Activated naive CD4-positive, alpha-beta T cell treated with anti-CD3 and anti-CD28 coated beads, Interleukin-2, amount 10 ng/mL, durations not matched to agents 7 days and 5 days (primary cell): ENCODE data around the gene LRRC57.

Experiments
- CTCF ChIA-PET: fragments of 350-600 bp; sonication (Branson Sonifier 250); formaldehyde crosslinking; loops from one replicate; lab custom pipeline; 2021; ENCODE audit warnings: antibody characterized with exemption; lab: Charles Lee
- DNase-seq: peaks from one replicate; pipeline ENCODE4 v3.0.0-alpha.2; 2020
- H3K27ac Mint-ChIP-seq: one replicate; pipeline ENCODE4 v1.8.0; 2021; ENCODE audit warnings: mild to moderate bottlenecking, moderate library complexity, mixed read lengths
- H3K27me3 Mint-ChIP-seq: one replicate; pipeline ENCODE4 v1.8.0; 2021; ENCODE audit warnings: mild to moderate bottlenecking, mixed read lengths
- H3K36me3 Mint-ChIP-seq: one replicate; pipeline ENCODE4 v1.8.0; 2021; ENCODE audit warnings: mixed read lengths
- H3K4me1 Mint-ChIP-seq: one replicate; pipeline ENCODE4 v1.8.0; 2021; ENCODE audit warnings: mixed read lengths
- H3K4me3 Mint-ChIP-seq: one replicate; pipeline ENCODE4 v1.8.0; 2021; ENCODE audit warnings: mild to moderate bottlenecking, moderate library complexity, mixed read lengths
- H3K9me3 Mint-ChIP-seq: one replicate; pipeline ENCODE4 v1.8.0; 2021; ENCODE audit warnings: mixed read lengths

LRRC57 gene

GRCh38 chr15:42548249-42549031, at the start of gene LRRC57, which contains the start of gene HAUS2:
Gene LRRC57 (minus strand): TSS chr15:42548793. CDS start chr15:42548434, 359 bp downstream.
Gene HAUS2 (plus strand): TSS chr15:42548838. CDS start chr15:42548873, 35 bp downstream.
- peaks cover 66% of the 10 kb centered on the region for H3K4me1 Mint-ChIP-seq
- CTCF ChIA-PET = interaction anchor here (1.0 to 1.3 kb wide), 2 partner anchors 27 to 97 kb away, joined by 3 read pairs; partner anchors contain the start of gene STARD9

GRCh38 chr15:42595626-42596240, 47.1 kb upstream of the LRRC57 start:
- no peaks in the 10 kb centered on the region for H3K4me1 Mint-ChIP-seq
- H3K27ac Mint-ChIP-seq = no peak overlapping the region
- peaks cover 10% of the 10 kb centered on the region for H3K36me3 Mint-ChIP-seq
- CTCF ChIA-PET = no interaction called here
- H3K9me3 Mint-ChIP-seq = no peaks in the 10 kb centered on the region
- no peaks in the 10 kb centered on the region for H3K27me3 Mint-ChIP-seq
- DNase-seq = no peak
- H3K4me3 Mint-ChIP-seq = no peak overlapping the region

More at GRCh38 chr15:42548249-42549031, at the start of gene LRRC57, which contains the start of gene HAUS2:
- no peaks in the 10 kb centered on the region for H3K9me3 Mint-ChIP-seq
- H3K4me3 Mint-ChIP-seq = peak within 1 kb of the TSS; percentile 90
- H3K27me3 Mint-ChIP-seq = peaks cover 4% of the 10 kb centered on the region
- DNase-seq = peak; percentile 92
- peak within 1 kb of the TSS; percentile 96 for H3K27ac Mint-ChIP-seq
- peaks cover 40% of the 10 kb centered on the region for H3K36me3 Mint-ChIP-seq

- Mint-ChIP-seq H3K27me3 (no peaks in the 10 kb centered on the region), H3K36me3 (peaks cover 3% of the 10 kb centered on the region), H3K4me1 (no peaks in the 10 kb centered on the region), H3K9me3 (no peaks in the 10 kb centered on the region), H3K4me3 (no peak overlapping the region), H3K27ac (no peak overlapping the region)
- no peak for DNase-seq
- CTCF ChIA-PET = no interaction called here
Measured at GRCh38 chr15:42594095-42594494, 45.5 kb upstream of the LRRC57 start.

GRCh38 chr15:42593143-42593542, 44.5 kb upstream of the LRRC57 start:
- no peaks in the 10 kb centered on the region for H3K4me1 Mint-ChIP-seq
- no peak overlapping the region for H3K27ac Mint-ChIP-seq
- no peak overlapping the region for H3K4me3 Mint-ChIP-seq
- H3K9me3 Mint-ChIP-seq = no peaks in the 10 kb centered on the region
- CTCF ChIA-PET = interaction anchor here (0.9 kb wide), 1 partner anchor 15 kb away, joined by 4 read pairs; no protein-coding TSS in a partner anchor
- DNase-seq = no peak
- peaks cover 3% of the 10 kb centered on the region for H3K36me3 Mint-ChIP-seq
- no peaks in the 10 kb centered on the region for H3K27me3 Mint-ChIP-seq

GRCh38 chr15:42592716-42593115, 44.1 kb upstream of the LRRC57 start:
- Mint-ChIP-seq H3K4me1 (no peaks in the 10 kb centered on the region), H3K9me3 (no peaks in the 10 kb centered on the region), H3K27ac (no peak overlapping the region), H3K4me3 (no peak overlapping the region), H3K36me3 (peaks cover 4% of the 10 kb centered on the region), H3K27me3 (no peaks in the 10 kb centered on the region)
- CTCF ChIA-PET = interaction anchor here (0.9 kb wide), 1 partner anchor 15 kb away, joined by 4 read pairs; no protein-coding TSS in a partner anchor
- DNase-seq = no peak

GRCh38 chr15:42591238-42591934, 42.8 kb upstream of the LRRC57 start:
- no peak for DNase-seq
- Mint-ChIP-seq H3K27me3 (no peaks in the 10 kb centered on the region), H3K9me3 (no peaks in the 10 kb centered on the region), H3K4me1 (no peaks in the 10 kb centered on the region), H3K4me3 (no peak overlapping the region), H3K27ac (no peak overlapping the region), H3K36me3 (peaks cover 4% of the 10 kb centered on the region)
- CTCF ChIA-PET = interaction anchor here (0.7 to 1.4 kb wide), 6 partner anchors 8 to 300 kb away, joined by 3 to 5 read pairs (median 4); partner anchors contain the start of gene STARD9

GRCh38 chr15:42590619-42591237, 42.1 kb upstream of the LRRC57 start:
- Mint-ChIP-seq H3K36me3 (peaks cover 8% of the 10 kb centered on the region), H3K27me3 (no peaks in the 10 kb centered on the region), H3K27ac (no peak overlapping the region), H3K4me1 (no peaks in the 10 kb centered on the region), H3K4me3 (no peak overlapping the region), H3K9me3 (no peaks in the 10 kb centered on the region)
- CTCF ChIA-PET = interaction anchor here (0.7 to 1.4 kb wide), 4 partner anchors 10 to 382 kb away, joined by 3 to 4 read pairs (median 3); partner anchors contain the start of gene STARD9
- DNase-seq = no peak

GRCh38 chr15:42584031-42584765, 35.6 kb upstream of the LRRC57 start:
- no peak for DNase-seq
- Mint-ChIP-seq H3K27me3 (peaks cover 28% of the 10 kb centered on the region), H3K4me1 (peaks cover 31% of the 10 kb centered on the region), H3K9me3 (no peaks in the 10 kb centered on the region), H3K36me3 (peaks cover 9% of the 10 kb centered on the region), H3K27ac (no peak overlapping the region), H3K4me3 (no peak overlapping the region)
- CTCF ChIA-PET = no interaction called here

- H3K9me3 Mint-ChIP-seq = no peaks in the 10 kb centered on the region
- H3K4me1 Mint-ChIP-seq = peaks cover 39% of the 10 kb centered on the region
- H3K27ac Mint-ChIP-seq = no peak overlapping the region
- H3K36me3 Mint-ChIP-seq = peaks cover 8% of the 10 kb centered on the region
- CTCF ChIA-PET = interaction anchor here (1.1 to 1.3 kb wide), 2 partner anchors 9 to 26 kb away, joined by 3 to 5 read pairs; no protein-coding TSS in a partner anchor
- H3K27me3 Mint-ChIP-seq = peaks cover 41% of the 10 kb centered on the region
- H3K4me3 Mint-ChIP-seq = no peak overlapping the region
- DNase-seq = no peak
Measured at GRCh38 chr15:42582569-42583375, 34.2 kb upstream of the LRRC57 start.

GRCh38 chr15:42581272-42581730, 32.7 kb upstream of the LRRC57 start:
- peaks cover 52% of the 10 kb centered on the region for H3K4me1 Mint-ChIP-seq
- H3K9me3 Mint-ChIP-seq = no peaks in the 10 kb centered on the region
- CTCF ChIA-PET = interaction anchor here (1.2 to 1.6 kb wide), 3 partner anchors 10 to 26 kb away, joined by 3 to 4 read pairs (median 3); no protein-coding TSS in a partner anchor
- H3K27me3 Mint-ChIP-seq = peaks cover 56% of the 10 kb centered on the region
- peak overlapping the region; percentile 67 for H3K27ac Mint-ChIP-seq
- H3K36me3 Mint-ChIP-seq = peaks cover 8% of the 10 kb centered on the region
- peak overlapping the region; percentile 72 for H3K4me3 Mint-ChIP-seq
- DNase-seq = peak; percentile 89

GRCh38 chr15:42578984-42579537, 30.5 kb upstream of the LRRC57 start:
- CTCF ChIA-PET = no interaction called here
- no peak overlapping the region for H3K27ac Mint-ChIP-seq
- peaks cover 4% of the 10 kb centered on the region for H3K36me3 Mint-ChIP-seq
- peaks cover 63% of the 10 kb centered on the region for H3K4me1 Mint-ChIP-seq
- H3K4me3 Mint-ChIP-seq = no peak overlapping the region
- H3K27me3 Mint-ChIP-seq = peaks cover 68% of the 10 kb centered on the region
- DNase-seq = no peak
- H3K9me3 Mint-ChIP-seq = no peaks in the 10 kb centered on the region

GRCh38 chr15:42577514-42578031, 29.0 kb upstream of the LRRC57 start:
- CTCF ChIA-PET = interaction anchor here (1.0 kb wide), 1 partner anchor 63 kb away, joined by 3 read pairs; no protein-coding TSS in a partner anchor
- peak overlapping the region; percentile 13 for H3K4me3 Mint-ChIP-seq
- no peak overlapping the region for H3K27ac Mint-ChIP-seq
- peaks cover 4% of the 10 kb centered on the region for H3K36me3 Mint-ChIP-seq
- H3K9me3 Mint-ChIP-seq = no peaks in the 10 kb centered on the region
- DNase-seq = no peak
- H3K27me3 Mint-ChIP-seq = peaks cover 70% of the 10 kb centered on the region
- H3K4me1 Mint-ChIP-seq = peaks cover 63% of the 10 kb centered on the region
